DLD1 (cell line): ENCODE measurements around the gene SRP9.

Experiments used
- in situ Hi-C: cut with HindIII; loops from 2 replicates; pipeline ENCODE4 v1.10.0; 2017; ENCODE audit warnings: low sequenced_read_pairs

Gene SRP9

DNA sequence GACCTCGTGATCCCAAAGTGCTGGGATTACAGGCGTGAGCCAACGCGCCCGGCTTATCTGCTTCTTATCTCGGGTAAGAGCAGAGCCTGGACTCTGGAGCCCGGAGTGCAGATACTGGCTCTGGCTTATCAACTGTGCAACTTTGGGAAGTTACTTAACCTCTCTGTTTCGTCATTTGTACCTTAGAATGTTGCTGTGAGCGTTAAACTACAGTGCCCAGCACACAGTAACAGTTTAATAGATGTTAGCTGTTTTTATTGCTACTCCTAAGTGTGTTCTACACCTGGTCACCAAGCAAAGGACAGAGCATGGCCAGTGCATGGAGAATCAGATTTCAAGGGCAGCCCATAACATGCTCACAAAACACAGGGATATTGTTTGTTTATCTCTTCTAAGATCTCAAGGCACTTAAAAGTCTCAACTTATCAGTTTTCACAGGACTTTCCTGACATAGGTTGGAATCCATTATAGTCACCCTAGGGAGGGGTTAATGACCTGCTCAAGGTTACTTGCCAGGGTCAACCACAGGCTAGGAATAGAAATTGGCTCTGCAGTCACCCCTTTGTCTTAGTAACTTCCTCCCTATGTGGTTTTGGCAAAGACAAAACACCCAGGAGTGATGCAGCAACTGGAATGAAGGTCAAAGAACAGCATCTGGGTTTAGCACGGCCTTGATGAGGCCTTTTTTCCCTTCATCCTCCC is 22.5 kb upstream of the SRP9 start:
- in situ Hi-C loops, result no loop called here

DNA sequence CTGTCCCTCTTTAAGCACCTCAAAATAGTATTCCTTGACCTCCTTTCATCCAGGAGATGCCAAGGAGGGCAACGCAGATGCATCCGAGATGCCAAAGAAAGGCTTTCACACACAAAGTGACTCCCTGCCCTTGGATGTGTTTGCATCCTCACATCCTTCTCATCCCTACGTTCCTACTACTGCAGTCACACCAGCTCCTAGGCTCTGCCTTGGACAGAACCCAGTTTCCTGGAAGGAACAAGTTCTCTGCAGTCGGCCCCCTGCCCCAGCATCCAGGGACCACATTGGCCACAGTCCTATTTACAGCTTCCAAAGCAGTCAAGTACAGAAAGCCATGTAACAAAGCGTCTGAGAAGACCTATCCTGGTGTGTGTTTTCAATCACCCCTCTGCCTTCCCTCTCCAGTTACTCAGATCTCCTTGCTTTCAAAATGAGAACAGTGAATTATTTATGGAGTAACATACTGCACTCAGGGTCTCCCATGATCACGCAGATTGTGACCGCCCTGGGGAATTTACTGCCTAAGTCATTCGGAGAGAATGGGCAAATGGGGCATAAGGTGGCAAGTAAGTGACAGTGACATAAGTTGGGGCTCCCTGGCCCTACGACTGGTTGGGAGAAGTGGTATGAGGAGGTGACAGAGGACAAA is 21.8 kb upstream of the SRP9 start:
- in situ Hi-C loops, result no loop called here

DNA sequence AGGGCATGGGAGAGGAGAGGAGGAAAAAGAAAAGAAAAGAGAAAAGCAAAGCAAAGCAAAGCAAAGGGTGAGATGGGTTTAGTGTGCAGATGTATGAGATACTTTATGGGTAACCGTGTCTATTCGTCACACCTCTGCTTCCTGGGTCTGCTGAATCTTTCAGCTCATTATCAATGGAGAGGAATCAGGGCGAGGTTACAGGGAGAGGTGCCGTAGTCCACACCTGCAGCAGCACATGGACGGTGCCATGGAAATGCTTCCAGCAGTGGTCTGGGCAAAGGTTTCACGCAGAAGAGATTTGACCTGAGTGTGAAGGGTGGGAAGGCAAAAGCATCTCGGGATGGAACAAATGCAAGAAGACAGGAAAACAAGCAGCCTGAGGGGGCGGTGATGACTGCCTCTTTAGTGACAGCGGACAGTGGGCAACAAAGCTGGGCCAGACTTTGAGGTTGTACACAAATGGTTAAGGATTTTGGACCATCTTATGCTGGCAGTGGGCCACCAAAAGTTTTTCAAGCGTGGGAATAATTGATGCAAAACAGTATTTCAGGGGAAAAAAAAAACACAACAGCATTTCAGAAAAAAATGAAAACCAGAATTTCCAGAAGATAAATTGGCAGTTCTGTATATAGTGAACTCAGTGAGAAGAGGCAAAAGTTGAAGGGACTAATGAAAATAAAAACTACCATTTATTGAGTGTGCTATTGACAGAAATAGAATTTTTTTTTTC is 19.5 kb upstream of the SRP9 start:
- in situ Hi-C loops, result no loop called here

DNA sequence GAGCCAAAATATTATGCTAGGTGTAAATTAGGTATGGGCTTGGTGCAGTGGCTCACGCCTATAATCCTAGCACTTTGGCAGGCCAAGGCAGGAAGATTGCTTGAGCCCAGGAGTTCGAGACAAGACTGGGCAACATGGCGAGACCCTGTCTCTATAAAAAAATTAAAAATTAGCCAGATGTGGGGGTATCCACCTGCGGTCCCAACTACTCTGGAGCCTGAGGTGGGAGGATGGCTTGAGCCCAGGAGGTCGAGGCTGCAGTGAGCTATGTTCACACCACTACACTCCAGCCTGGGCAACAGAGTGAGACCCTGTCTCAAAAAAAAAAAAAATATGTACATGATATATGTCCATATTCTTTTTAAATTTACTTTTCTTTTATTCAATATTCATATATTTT is 17.7 kb upstream of the SRP9 start:
- in situ Hi-C loops, result loop anchor here (10.0 kb wide), 1 partner anchor 205 kb away; no protein-coding TSS in a partner anchor

DNA sequence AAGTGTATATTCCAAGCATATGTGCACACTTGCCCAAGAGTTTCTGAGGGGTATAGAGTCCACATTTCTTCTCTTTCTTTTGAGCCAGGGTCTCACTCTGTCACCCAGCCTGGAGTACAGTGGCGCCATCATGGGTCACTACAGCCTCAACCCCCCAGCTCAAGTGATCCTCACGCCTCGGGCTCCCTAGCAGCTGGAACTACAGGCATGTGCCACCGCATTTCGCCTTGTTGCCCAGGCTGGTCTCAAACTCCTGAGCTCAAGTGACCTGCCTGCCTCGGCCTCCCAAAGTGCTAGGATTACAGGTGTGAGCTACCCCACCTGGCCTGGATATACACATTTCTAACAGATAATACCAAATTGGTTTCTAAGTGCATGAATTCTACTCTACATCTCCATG is 17.1 kb upstream of the SRP9 start:
- in situ Hi-C loops, result loop anchor here (10.0 kb wide), 1 partner anchor 206 kb away; no protein-coding TSS in a partner anchor

DNA sequence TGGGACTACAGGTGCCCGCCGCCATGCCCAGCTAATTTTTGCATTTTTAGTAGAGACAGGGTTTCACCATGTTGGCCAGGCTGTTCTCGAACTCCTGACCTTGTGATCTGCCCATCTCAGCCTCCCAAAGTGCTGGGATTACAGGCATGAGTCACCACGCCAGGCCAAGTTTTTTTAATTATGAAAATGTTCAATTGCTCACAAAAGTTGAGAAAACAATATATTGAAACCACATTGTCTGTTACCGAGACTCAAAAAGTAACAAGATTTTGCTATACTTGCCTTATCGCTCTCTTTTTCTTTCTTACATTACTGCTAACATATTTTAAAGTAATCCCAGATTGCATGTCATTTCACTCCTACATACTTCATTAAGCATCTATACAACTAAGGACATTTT is 16.2 kb upstream of the SRP9 start:
- in situ Hi-C loops, result loop anchor here (10.0 kb wide), 1 partner anchor 207 kb away; no protein-coding TSS in a partner anchor

DNA sequence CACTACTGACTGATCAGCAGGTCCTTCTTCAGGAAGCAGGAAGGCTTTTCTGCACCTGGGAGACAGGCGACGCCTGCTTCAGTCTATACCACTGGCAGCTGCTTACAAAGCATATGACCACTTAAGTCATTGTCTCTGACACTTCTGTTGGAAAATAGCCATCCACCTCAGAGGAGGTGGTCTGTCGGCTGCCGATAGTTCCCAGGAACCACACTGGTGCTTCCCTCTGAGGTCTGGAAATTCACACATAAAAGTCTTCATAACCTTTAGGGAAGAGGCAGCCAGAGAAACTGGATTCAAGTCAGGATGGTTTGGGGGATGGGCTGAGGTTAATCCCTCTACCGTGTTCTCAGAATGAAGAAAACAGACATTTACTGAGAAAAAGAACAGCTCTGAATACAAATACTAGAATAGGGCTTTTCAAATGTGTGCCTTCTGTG is 15.6 kb upstream of the SRP9 start:
- in situ Hi-C loops, result loop anchor here (10.0 kb wide), 1 partner anchor 207 kb away; no protein-coding TSS in a partner anchor

DNA sequence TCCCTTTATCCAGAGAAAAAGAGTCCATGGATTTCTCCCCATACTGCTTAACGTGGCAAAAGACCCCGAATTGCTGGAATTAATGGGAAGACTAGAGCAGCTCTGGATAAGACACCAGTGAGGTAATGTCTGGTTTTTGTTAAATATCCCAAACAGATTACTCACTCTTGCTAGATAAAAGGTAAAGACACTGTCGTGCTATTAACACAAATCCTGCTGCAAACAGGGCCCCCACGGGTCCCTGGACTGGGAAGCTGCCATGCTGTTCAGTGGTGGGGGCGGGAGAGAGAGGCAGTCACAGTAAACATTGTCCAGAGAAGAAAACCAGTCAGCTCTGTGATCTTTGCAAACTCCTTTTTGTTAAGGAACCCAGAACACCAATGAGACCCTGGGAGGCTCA is 15.2 kb upstream of the SRP9 start:
- in situ Hi-C loops, result loop anchor here (10.0 kb wide), 1 partner anchor 208 kb away; no protein-coding TSS in a partner anchor

DNA sequence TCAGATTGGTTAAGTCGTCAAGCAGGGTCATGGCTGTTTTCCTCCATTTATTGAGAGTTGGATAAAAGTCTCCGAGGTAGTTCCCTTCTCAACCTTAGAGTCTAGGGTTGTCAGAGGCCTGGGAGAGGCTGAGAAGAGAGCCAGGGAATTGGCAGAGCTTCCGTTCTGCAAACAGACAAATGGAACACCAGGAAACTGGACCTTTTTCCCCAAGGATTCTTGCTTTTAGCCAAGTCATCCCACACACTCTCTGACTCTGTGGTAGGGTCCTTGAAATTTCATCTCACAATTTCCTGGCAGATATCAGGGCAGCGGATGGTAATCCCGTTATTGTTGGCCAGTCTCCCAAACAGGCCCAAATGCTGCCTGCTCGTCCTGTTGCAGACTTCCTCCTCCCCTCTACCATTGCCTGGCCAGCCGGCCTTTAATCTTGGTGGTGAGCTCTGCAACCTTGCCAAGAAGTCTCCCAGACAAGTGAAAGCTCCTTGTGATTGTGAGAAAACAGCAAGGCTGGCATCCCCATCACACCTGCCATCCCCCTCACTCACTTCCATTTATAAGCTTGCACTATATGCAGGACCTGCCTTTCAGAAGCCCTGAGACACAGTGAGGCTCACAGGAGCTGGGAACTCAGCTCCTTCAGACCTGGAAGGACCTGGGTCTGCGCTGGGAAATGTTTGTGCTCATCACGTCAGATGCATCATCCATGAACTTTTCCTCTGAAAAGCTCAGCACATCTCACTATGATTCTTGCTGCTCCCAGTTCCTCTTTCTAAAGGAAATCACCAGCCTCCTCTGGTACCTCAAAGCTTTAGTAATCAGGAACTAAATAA is 13.7 kb upstream of the SRP9 start:
- in situ Hi-C loops, result loop anchor here (10.0 kb wide), 1 partner anchor 209 kb away; no protein-coding TSS in a partner anchor

DNA sequence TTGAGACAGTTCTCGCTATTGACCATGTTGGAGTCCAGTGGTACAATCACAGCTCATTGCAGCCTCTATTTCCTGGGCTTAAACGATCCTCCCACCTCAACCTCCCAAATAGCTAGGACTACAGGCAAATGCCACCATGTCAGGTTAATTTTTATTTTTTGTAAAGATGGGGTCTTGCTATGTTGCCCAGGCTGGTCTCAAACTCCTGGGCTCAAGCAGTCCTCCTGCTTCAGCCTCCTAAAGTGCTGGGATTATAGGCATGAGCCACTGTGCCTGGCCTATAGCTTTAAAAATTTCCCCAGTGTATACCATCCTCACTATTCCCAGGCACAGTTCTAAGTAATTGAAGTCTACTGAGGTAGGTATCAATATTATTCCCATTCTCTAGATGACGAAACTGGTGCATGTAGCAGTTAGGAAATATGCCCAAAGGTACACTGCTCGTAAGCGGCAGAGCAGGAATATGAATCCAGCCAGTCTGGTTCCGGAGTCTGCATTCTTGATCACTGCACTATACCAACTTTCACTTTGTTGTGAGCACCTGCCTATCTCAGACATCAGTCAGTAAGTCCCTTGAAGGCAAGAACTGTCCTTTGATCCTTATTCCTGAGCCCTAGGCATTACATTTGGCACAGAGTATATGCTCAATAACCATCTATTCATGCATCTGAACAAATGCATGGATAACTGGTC is 11.5 kb upstream of the SRP9 start:
- in situ Hi-C loops, result loop anchor here (10.0 kb wide), 1 partner anchor 211 kb away; no protein-coding TSS in a partner anchor

DNA sequence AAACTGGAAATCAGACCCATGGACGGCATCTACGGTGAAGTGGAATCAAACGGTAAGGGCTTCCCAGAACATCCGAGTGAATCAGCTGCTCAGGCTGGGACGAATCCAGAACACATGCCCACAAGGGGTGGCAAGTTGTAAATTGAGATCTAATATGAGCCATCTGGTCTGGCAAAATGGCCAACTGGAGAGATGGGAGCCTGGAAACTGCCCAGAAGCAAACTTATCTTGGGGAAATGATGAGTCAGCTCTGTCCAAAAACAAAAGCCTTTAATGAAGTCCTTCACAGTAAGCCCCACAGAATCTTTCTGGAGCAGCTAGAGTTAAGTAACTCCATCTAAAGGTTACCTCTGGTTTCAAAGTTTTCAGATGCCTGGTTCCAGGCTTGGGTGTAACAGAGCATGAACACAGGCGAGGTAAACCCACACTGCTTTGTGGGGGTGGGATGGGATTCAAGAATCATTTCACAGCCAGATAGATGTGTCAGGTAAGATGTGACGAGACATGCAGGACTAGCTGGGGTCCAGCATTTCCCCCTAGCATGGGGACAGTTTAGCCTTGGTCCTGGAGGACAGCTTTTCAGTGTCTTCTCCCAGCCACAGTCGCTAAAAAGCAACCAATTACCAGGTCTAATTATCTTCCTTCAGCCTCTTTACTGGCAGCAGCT is 10.5 kb upstream of the SRP9 start:
- in situ Hi-C loops, result loop anchor here (10.0 kb wide), 1 partner anchor 212 kb away; no protein-coding TSS in a partner anchor

DNA sequence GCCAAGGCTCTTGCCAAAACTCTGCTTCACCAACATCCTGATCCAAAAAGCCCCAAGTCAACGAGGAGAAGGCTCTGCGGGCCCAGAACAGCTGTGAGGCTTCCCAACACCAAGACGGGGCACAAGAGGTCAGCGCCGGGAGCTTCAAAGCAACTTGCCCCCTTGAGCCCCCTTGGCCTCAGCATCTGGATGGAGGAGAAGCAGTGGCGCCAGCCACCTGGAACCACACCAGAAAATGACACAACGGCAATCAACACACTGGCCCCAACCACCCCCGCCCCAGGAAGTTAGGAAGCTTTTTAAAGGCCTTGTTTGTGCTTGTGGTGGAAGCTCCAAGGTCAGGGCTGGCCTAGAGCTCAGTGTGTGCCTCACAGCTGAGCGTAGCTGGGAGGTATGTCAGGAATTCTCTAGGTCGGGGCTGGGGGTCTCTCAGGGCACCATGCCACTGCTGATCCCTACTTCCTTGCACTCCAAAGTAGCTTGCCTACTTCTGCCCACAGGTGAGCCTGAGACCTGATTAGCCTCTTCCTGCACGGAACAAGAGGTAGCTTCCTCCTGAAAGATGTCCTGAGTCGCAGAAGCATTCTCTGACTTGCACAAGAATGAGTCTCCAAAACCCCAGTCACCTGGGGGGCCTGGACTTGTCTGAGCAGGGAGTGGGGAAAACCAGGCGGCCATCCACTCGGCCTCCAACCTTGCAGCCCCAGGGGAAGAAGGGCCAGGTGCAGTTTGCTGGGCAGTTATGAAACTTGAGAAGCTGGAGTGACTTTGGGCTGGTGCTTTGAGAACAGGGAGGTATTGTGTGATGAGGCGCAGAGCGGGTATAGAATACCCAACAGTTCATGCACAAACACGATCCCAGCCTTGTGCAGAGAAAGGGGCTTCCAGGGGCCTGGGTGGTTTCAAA is 9.7 kb upstream of the SRP9 start:
- in situ Hi-C loops, result loop anchor here (10.0 kb wide), 1 partner anchor 213 kb away; no protein-coding TSS in a partner anchor

DNA sequence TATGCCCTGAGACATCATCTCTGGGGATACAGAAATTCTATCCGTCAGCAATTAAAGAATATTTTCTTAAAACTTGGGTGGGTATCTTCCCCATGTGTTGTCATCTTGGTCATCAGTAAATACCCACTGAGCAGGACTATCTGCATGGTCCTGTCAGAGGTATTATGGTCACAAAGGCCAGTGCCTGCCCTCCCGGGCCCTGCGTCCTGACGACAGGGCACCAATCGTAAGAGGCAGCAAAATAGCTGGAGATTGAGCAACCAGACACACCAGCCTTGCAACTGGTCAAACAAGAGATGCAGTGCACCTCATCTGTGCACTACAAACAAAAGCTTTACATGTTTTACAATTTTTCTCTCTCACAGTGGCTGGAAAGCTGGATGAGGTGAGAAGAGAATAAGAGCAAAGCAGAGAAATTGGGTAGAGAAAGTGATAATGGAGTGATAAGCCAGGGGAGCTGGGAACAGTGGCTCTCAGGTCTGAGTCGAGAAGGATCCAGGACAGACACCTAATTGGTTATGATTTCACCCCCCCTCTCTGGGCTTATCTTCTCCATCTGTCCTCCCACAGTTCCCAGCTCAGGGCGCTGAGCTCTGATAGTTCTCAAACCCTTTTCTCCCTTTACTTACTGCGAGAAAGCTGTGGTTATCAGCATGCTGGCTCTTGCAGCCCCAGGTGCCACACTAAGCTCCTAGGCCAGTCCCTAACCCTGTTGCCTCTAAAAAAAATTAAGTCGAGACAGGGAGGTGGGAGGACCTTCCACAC is 8.8 kb upstream of the SRP9 start:
- in situ Hi-C loops, result loop anchor here (10.0 kb wide), 1 partner anchor 214 kb away; no protein-coding TSS in a partner anchor

DNA sequence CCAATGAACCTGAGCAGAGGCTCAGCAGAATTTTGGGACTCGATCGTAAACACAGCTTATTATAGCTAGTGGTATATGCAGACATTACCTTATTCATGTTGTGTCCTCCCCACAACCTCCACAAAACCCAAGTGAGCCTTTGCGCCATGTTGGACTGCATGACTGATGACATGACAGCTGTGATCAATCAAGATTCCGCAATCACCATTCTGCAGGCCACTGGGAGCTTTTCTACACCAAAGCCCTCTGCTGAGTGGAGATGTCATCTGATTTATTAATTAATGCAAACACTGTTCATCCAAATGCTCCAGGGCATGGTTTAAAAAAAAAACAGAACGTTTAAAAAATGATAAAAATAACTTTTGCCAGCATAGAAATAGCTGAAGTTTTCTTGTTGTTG is 7.9 kb upstream of the SRP9 start:
- in situ Hi-C loops, result loop anchor here (10.0 kb wide), 1 partner anchor 215 kb away; no protein-coding TSS in a partner anchor

DNA sequence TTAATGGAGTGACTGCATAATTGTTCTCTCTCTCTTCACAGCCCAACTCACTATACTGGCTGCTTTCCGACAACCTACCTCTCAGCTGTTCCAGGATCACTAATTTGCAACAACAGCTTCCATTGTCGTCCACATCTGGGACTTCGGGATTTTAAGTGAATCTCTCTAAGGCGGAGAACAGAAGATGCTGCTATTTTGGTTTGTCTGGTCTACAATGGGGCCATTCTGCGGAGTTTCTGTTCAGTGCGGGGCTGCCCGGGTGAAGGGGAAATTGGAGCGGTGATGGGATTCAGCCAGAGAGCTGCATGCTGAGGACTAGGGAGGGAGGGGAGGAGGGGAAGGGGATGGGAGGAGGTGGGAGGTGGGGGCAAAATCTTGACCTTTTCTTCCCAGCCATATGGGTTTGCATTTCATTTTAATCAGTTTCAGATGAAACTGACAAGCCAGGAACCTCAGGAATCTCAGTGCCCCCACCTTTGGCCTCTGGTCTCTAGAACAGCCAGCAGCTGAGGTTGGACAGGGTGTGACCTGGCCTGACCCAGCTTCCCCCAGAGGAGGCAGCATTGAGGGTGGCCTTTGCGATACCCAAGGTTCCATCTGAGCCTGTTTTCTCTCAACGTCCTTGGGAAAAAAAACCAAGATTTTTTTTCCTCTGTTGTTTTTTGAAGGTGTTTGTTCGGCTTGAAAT is 6.9 kb upstream of the SRP9 start:
- in situ Hi-C loops, result no loop called here

DNA sequence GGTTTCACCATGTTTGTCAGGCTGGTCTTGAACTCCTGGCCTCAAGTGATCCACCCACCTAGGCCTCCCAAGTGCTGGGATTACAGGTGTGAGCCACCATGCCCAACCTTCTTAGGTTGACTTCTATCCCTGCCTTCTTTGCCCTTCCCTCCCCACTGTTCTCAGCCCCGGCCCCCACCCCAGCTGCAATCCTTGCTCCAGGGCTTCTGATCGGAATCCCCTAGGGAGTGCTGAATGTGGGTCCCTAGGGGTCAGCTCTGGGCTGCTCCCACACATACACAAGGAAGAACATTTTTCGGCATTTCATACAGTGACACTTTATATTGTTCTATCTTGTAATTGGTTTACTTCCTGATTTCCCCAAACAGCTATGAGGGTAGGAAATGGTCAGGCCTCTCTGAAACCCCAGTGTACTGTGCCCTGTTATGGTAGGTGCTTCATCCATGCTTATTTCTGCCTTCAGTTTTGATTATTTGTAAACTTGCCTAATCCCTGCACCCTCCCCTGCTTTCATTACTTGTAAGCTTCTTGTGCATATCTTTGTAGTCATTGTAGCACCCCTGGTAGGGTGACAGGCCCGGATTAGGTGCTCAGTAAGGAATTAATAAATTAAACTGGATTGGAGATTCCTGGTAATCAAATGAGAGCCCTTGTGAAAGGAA is 5.8 kb upstream of the SRP9 start:
- in situ Hi-C loops, result no loop called here
